Neural progenitor cell (in vitro differentiated cells): ENCODE data around the gene DNAJA2. TPM values are rescaled to one million over a fixed set of nuclear protein-coding genes. Genes with fewer than 3 reads are reported as not detected.

Experiments used
- DNase-seq: peaks from one replicate; pipeline ENCODE4 v3.0.0-alpha.2; 2016; ENCODE audit warnings: low spot score
- H2AFZ ChIP-seq: fragments of 200-600 bp; sonication (generic); replicated peaks from 2 replicates; pipeline ENCODE4 v1.6.1; 2016; ENCODE audit warnings: antibody characterized with exemption
- H3F3A ChIP-seq: fragments of 200-600 bp; sonication (generic); 2 replicates; pipeline ENCODE4 v1.6.1; 2016; ENCODE audit warnings: antibody characterized with exemption, low read depth
- H3K27ac ChIP-seq: fragments of 200-600 bp; sonication (generic); 2 replicates; pipeline ENCODE4 v1.5.1; 2016; ENCODE audit warnings: mild to moderate bottlenecking
- H3K27me3 ChIP-seq: fragments of 200-600 bp; sonication (generic); 2 replicates; pipeline ENCODE4 v1.6.1; 2016; ENCODE audit warnings: mild to moderate bottlenecking, moderate library complexity
- H3K36me3 ChIP-seq: fragments of 200-600 bp; sonication (generic); 2 replicates; pipeline ENCODE4 v1.5.1; 2016
- H3K4me1 ChIP-seq: fragments of 200-600 bp; sonication (generic); 2 replicates; pipeline ENCODE4 v1.6.1; 2016; ENCODE audit warnings: mixed run types
- H3K4me2 ChIP-seq: fragments of 200-600 bp; sonication (generic); 2 replicates; pipeline ENCODE4 v1.6.1; 2016
- H3K4me3 ChIP-seq: fragments of 200-600 bp; sonication (generic); 2 replicates; pipeline ENCODE4 v1.5.1; 2016
- H3K79me2 ChIP-seq: fragments of 200-600 bp; sonication (generic); 2 replicates; pipeline ENCODE4 v1.6.1; 2016; ENCODE audit warnings: low read depth
- H3K9ac ChIP-seq: fragments of 200-600 bp; sonication (generic); 2 replicates; pipeline ENCODE4 v1.6.1; 2016
- H3K9me3 ChIP-seq: fragments of 200-600 bp; sonication (generic); 2 replicates; pipeline ENCODE4 v1.5.1; 2016; ENCODE audit warnings: low read depth
- H4K20me1 ChIP-seq: fragments of 200-600 bp; sonication (generic); 2 replicates; pipeline ENCODE4 v1.6.1; 2016; ENCODE audit warnings: low read depth
- H3K27ac Mint-ChIP-seq: 3 replicates; pipeline ENCODE4 v1.8.0; 2021; ENCODE audit warnings: mixed read lengths
- H3K27me3 Mint-ChIP-seq: 2 replicates; pipeline ENCODE4 v1.8.0; 2022; ENCODE audit warnings: low read depth, mild to moderate bottlenecking, inconsistent platforms, moderate library complexity, mixed read lengths; ENCODE audit not compliant: insufficient read depth
- H3K36me3 Mint-ChIP-seq: 3 replicates; pipeline ENCODE4 v1.8.0; 2021; ENCODE audit warnings: mixed read lengths
- H3K4me1 Mint-ChIP-seq: 3 replicates; pipeline ENCODE4 v1.8.0; 2021; ENCODE audit warnings: mixed read lengths
- H3K4me3 Mint-ChIP-seq: 3 replicates; pipeline ENCODE4 v1.8.0; 2021; ENCODE audit warnings: mild to moderate bottlenecking, moderate library complexity, mixed read lengths
- H3K9me3 Mint-ChIP-seq: 3 replicates; pipeline ENCODE4 v1.8.0; 2020; ENCODE audit warnings: mixed read lengths
- CTCF ChIP-seq: fragments of 200-600 bp; sonication (generic); IDR thresholded peaks from 2 replicates; pipeline ENCODE4 v1.5.1; 2017; ENCODE audit warnings: antibody characterized with exemption, mild to moderate bottlenecking
- EZH2 ChIP-seq: fragments of 200-600 bp; sonication (generic); IDR thresholded peaks from 2 replicates; pipeline ENCODE4 v1.6.1; 2017; ENCODE audit warnings: antibody characterized with exemption, mild to moderate bottlenecking, moderate library complexity
- EZH2phosphoT487 ChIP-seq: fragments of 200-600 bp; sonication (generic); IDR thresholded peaks from 2 replicates; pipeline ENCODE4 v1.6.1; 2017; ENCODE audit warnings: antibody characterized with exemption
- total RNA-seq: library from RNA; depleted of rRNA; stranded (reverse); fragments of >200 nt; gene quantifications from 2 replicates; pipeline ENCODE4 v1.2.3, GENCODE V29; 2015; ENCODE audit warnings: low replicate concordance

The DNAJA2 gene
- 70.1 and 113 TPM in 2 replicates for total RNA-seq

GRCh38 chr16:46973207-46973995 is at the start of gene DNAJA2:
DNAJA2 (minus strand) TSS chr16:46973674; CDS start chr16:46973572, 102 bp downstream.
- Histone ChIP-seq H3K36me3 (peaks cover 12% of the 10 kb centered on the region), H4K20me1 (peaks cover 35% of the 10 kb centered on the region), H3F3A (peaks cover 12% of the 10 kb centered on the region), H3K9me3 (no peaks in the 10 kb centered on the region), H3K79me2 (peaks cover 53% of the 10 kb centered on the region), H3K4me3 (peak within 1 kb of the TSS; percentile 91), H3K27me3 (no peaks in the 10 kb centered on the region), H3K4me1 (peaks cover 15% of the 10 kb centered on the region), H3K4me2 (peak within 1 kb of the TSS; percentile 84), H2AFZ (peak within 1 kb of the TSS; percentile 92), H3K27ac (peak within 1 kb of the TSS; percentile 99), H3K9ac (peak within 1 kb of the TSS; percentile 96)
- TF ChIP-seq CTCF (no peak), EZH2phosphoT487 (no peak), EZH2 (no peak)
- peak; percentile 94 for DNase-seq
- Mint-ChIP-seq H3K4me3 (peak within 1 kb of the TSS; percentile 92), H3K9me3 (no peaks in the 10 kb centered on the region), H3K4me1 (peaks cover 36% of the 10 kb centered on the region), H3K27ac (peak within 1 kb of the TSS; percentile 91), H3K36me3 (peaks cover 10% of the 10 kb centered on the region), H3K27me3 (peaks cover 2% of the 10 kb centered on the region)

GRCh38 chr16:47019568-47019967 is 46.1 kb upstream of the DNAJA2 start:
- Mint-ChIP-seq H3K27ac (no peak overlapping the region), H3K4me1 (peaks cover 16% of the 10 kb centered on the region), H3K4me3 (no peak overlapping the region), H3K36me3 (no peaks in the 10 kb centered on the region), H3K27me3 (no peaks in the 10 kb centered on the region), H3K9me3 (no peaks in the 10 kb centered on the region)
- TF ChIP-seq CTCF = no peak
- H3K4me2 ChIP-seq = no peak overlapping the region
- no peaks in the 10 kb centered on the region for H4K20me1 ChIP-seq
- peaks cover 12% of the 10 kb centered on the region for H3K4me1 ChIP-seq
- H3K79me2 ChIP-seq = no peaks in the 10 kb centered on the region
- no peaks in the 10 kb centered on the region for H3K9me3 ChIP-seq
- no peak overlapping the region for H3K9ac ChIP-seq
- no peak overlapping the region for H3K4me3 ChIP-seq
- H3K27ac ChIP-seq = no peak overlapping the region
- H3K27me3 ChIP-seq = no peaks in the 10 kb centered on the region
- H2AFZ ChIP-seq = no peak overlapping the region
- no peak for DNase-seq
- H3F3A ChIP-seq = no peaks in the 10 kb centered on the region
- H3K36me3 ChIP-seq = no peaks in the 10 kb centered on the region

GRCh38 chr16:47018223-47018891 is 44.9 kb upstream of the DNAJA2 start:
- H2AFZ ChIP-seq = no peak overlapping the region
- H3K4me1 ChIP-seq = peaks cover 12% of the 10 kb centered on the region
- peak; percentile 73 for DNase-seq
- H3K27ac ChIP-seq = no peak overlapping the region
- H3K9ac ChIP-seq = no peak overlapping the region
- no peaks in the 10 kb centered on the region for H3K27me3 ChIP-seq
- no peak for TF ChIP-seq EZH2
- TF ChIP-seq EZH2phosphoT487 = no peak
- peak; percentile 59 for TF ChIP-seq CTCF
- Mint-ChIP-seq H3K27ac (no peak overlapping the region), H3K9me3 (no peaks in the 10 kb centered on the region), H3K36me3 (no peaks in the 10 kb centered on the region), H3K27me3 (no peaks in the 10 kb centered on the region), H3K4me1 (peaks cover 16% of the 10 kb centered on the region), H3K4me3 (no peak overlapping the region)
- no peak overlapping the region for H3K4me2 ChIP-seq
- no peak overlapping the region for H3K4me3 ChIP-seq
- no peaks in the 10 kb centered on the region for H3K79me2 ChIP-seq
- H3F3A ChIP-seq = no peaks in the 10 kb centered on the region
- no peaks in the 10 kb centered on the region for H4K20me1 ChIP-seq
- no peaks in the 10 kb centered on the region for H3K36me3 ChIP-seq
- no peaks in the 10 kb centered on the region for H3K9me3 ChIP-seq
